Posterior vena cava (tissue), 2 donors: Measurements from ENCODE around the gene SLC35E1. TPM values are rescaled to one million over a fixed set of nuclear protein-coding genes. Genes with fewer than 3 reads are reported as not detected.

Source experiments
- DNase-seq: peaks from one replicate; pipeline ENCODE4 v3.0.0-alpha.2; 2020; ENCODE audit warnings: low spot score
- intact Hi-C, 2 donors: fragments of 100-400 bp; cut with DNase I; formaldehyde crosslinking; loops; one replicate each; pipeline versions ENCODE4 v1.14.1 to v1.14.2; 2022 to 2023
- long read RNA-seq, 2 donors: library from polyadenylated mRNA; unstranded; transcript quantifications; one replicate each; pipeline ENCODE4 v2.0.0, GENCODE V29; 2020 to 2021
- total RNA-seq, 2 donors: library from RNA; stranded (reverse); fragmentation: NEBNext Ultra II Directional; extraction: Animal tissue kit (Norgen Biotek cat#: 25700); gene quantifications; one replicate each; pipeline ENCODE4 v1.2.1, GENCODE V29; 2021
- donor health status: DM: yes; HTN: yes; CAD: no.
- donor health status: DM: yes; HTN: yes; CAD: no.

The SLC35E1 gene
- total RNA-seq = 10 to 100 TPM; 30.8 to 33.6 TPM
- long read RNA-seq, donor 1, full-length matches to known transcripts = 10 of 16 reads
- long read RNA-seq, donor 1, partial matches to known transcripts = 2 of 16 reads
- long read RNA-seq, donor 1, other reads (novel, unspliced or antisense) = 4 of 16 reads
- long read RNA-seq, donor 2, transcript SLC35E1-204 (2 exons, 511 nt) = major isoform, 6 of 27 reads
- long read RNA-seq, donor 2, partial matches to known transcripts = 13 of 27 reads
- long read RNA-seq, donor 2, other reads (novel, unspliced or antisense) = 8 of 27 reads

GRCh38 chr19:16572332-16573211 lies at the start of gene SLC35E1:
TSS of gene SLC35E1 (minus strand) at chr19:16572415. CDS start at chr19:16572364, 51 bp downstream.
- intact Hi-C loops = loop anchor here (10.0 kb wide), 1 partner anchor 52 kb away; the partner anchor contains the start of gene MED26 (in 2 of the 2)
- peak; percentile 99 for DNase-seq

- intact Hi-C loops = loop anchor here (10.0 kb wide), 1 partner anchor 46 kb away; the partner anchor contains the start of gene SLC35E1 (in 2 of the 2)
- no peak for DNase-seq
Measured at GRCh38 chr19:16621165-16621800, 49.1 kb upstream of the SLC35E1 start.

DNA sequence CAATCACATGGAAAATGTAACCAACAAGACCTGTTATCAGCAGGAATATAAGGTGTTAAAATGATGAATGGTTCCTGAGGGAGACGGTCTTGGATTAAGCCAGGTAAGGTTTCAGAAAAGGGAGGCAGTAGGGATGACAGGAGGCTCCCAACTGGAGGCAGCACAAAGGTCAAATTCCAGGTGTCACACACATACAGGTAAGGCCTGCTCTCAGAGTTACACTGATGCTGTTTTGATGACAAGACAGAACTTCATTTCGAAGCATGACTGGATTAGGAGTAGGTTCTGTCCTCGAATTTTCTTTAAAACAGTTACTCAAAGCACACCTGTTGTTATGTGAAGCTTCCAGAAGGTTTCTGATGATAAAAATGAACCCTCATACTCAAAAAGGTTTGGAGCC lies 48.4 kb upstream of the SLC35E1 start:
- intact Hi-C loops = loop anchor here (10.0 kb wide), 1 partner anchor 46 kb away; the partner anchor contains the start of gene SLC35E1 (in 2 of the 2)

GRCh38 chr19:16620018-16620417 lies 47.8 kb upstream of the SLC35E1 start:
- intact Hi-C loops = loop anchor here (10.0 kb wide), 1 partner anchor 45 kb away; the partner anchor contains the start of gene SLC35E1 (in 2 of the 2)
- DNase-seq = no peak

More for the DNA sequence above, 48.4 kb upstream of the SLC35E1 start:
- DNase-seq = no peak

DNA sequence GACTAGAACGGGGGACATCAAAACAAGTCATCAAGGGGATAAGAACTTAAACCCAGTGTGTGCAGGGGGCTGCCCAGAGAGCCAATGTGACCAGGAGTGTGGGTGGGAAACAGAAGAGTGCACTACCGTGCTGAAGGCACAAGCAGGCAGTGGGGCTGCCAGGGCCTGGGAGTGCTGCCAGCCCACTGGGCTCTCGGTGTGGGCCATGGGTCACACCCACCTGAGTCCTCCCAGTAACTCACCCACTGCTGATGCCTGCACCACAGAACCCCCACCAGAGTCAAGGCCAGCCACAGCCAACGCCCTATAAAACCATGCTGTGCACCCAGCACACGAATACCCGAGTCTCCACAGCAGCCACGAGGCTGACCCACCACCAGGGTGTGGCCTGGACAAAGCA lies 47.2 kb upstream of the SLC35E1 start:
- intact Hi-C loops = no loop called here
- no peak for DNase-seq

DNA sequence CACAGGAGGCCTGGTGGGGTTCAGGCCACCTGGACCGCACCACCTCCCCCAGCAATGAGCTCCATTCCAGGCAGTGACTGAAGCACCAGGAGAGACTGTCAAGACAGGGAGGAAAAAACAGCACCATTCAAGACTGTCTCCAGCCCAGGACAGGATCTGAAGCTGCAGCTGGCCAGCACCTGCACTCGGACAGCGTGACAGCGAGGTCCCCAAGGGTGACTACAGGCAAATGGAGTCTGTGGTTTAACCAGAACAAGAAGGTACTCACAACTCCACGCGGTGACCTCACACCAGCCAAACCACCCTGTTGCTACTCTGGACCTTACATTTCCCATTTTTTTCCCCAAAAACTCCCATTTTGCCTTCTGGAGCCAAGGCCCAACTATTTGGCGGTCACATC lies 46.0 kb upstream of the SLC35E1 start:
- DNase-seq = no peak
- intact Hi-C loops = no loop called here

DNA sequence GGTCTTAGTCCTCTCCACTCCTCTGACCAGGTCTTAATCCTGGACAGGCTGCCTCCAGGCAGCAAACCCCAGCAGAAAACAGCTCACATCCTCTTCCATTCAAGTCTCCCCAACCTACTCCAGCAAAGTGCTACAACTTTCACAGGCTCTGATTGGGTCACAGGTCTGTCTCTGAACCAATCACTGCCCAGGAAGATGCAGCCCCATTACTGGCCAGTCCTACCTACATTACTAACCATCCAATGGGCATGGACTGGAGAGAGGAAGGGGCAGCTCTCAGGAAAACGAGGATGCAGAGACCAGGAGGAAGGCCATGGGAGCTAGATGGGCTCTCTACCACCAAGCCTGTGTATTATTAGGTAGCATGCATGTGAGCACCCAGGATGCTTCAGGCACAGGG lies 43.6 kb upstream of the SLC35E1 start:
- DNase-seq = no peak
- intact Hi-C loops = no loop called here

DNA sequence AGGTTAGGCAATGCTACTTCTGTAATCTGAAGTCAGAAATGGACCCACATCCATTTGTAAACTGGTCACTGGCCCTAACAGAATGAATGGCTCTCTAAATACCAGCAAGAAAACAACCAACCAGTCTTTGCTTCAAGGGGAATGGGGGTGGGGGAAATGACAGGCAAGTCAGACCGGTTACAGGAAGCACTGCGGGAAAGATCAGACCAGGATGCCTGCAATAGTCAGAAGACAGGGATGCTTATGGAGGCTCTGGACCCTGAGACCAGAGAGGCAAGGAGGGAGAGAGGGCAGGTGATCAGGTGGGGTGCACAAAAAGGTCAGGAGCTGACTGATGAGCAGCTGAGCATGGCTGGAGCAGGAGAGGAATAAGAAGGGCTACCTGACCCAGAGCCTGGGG lies 42.7 kb upstream of the SLC35E1 start:
- intact Hi-C loops = no loop called here
- DNase-seq = no peak

DNA sequence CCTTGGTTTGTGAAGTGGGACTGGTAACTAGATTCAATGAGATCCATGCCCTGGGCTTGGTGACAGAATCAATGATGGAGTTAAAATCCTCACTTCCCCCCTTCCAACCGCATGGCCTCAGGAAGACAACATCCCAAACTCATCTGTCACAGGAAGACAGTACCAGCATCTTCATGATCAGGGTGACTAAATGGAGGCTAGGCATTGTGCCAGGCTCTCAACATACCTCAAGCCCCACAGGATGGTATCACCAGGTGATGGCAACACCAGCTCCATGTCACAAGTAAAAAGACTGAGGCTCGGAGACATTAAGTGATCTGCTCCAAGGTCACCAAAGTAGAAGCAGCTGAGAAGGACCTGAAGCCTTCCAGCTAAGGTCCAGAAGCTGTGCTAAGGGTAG lies 41.6 kb upstream of the SLC35E1 start:
- intact Hi-C loops = no loop called here
- DNase-seq = no peak

DNA sequence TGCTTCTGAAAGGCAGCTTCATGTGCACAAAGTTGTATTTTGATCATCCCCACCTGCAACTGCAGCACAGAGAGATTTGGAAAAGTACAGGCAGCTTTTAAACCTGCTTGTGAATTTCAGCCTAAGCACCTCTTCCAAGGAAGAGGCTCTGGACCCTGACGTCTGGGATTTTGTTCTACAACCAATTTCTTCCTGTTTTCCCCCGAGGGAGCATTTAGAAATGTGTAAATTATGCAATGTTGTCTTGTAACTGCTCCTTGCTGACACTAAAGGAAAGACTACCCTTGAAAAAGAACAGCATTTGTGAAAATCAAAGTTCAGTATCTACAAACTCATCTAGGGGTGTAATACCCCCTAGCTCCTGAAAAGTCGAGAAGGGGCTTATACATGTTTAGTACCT lies 40.4 kb upstream of the SLC35E1 start:
- intact Hi-C loops = no loop called here

DNA sequence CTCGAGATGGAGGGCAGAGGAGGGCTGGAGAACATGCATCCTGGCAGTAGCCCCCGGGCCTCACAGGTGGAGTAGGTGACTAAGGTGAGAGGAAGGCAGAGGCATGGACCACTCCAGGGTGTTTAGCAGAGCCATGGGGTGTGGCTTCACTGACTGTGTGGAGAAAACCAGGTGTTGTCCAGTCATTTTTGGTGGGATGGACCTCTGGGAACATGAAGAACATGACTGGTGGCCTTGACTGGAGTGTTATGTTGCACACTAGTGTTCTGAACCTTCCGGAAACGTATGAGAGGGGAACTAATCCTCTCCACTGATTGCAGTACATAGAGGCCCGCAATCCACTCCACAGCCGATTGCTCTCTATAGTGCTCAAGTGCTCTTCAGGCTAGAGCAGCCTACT lies 38.9 kb upstream of the SLC35E1 start:
- intact Hi-C loops = no loop called here
- DNase-seq = no peak

More for the DNA sequence above, 40.4 kb upstream of the SLC35E1 start:
- DNase-seq = no peak

DNA sequence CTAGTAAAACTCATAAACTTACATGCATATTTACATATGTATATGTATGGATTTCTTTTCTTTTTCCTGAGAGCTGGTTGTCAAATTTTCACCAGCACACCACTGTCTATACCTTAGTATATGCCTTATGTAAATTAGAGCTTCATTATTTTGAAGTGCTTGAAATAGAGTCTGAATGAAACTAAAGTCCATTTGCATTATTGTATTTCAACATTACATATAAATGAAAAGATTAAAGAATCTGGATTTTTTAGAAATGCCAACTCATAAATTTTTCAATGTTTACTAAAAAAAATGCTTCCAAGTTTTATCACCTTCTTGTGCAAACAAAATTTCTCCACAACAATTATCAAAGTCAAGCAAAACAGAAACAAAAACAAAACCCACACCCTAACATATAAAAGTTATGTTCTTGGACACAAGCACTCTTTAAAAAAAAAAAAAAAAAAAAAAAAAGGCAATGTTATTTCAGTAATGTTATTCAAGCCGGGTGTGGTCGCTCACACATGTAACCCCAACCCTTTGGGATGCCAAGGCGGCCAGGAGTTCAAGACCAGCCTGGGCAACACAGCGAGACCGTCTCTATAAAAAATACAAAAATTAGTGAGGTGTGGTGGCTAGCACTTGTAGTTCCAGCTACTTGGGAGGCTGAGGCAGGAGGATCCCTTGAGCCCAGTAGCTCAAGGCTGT lies 37.4 kb upstream of the SLC35E1 start:
- DNase-seq = no peak
- intact Hi-C loops = no loop called here

GRCh38 chr19:16608290-16608739 lies 36.1 kb upstream of the SLC35E1 start:
- intact Hi-C loops = no loop called here
- no peak for DNase-seq

GRCh38 chr19:16607819-16608218 lies 35.6 kb upstream of the SLC35E1 start:
- intact Hi-C loops = no loop called here
- DNase-seq = no peak

GRCh38 chr19:16605553-16605994 lies 33.4 kb upstream of the SLC35E1 start:
- intact Hi-C loops = no loop called here
- DNase-seq = no peak

DNA sequence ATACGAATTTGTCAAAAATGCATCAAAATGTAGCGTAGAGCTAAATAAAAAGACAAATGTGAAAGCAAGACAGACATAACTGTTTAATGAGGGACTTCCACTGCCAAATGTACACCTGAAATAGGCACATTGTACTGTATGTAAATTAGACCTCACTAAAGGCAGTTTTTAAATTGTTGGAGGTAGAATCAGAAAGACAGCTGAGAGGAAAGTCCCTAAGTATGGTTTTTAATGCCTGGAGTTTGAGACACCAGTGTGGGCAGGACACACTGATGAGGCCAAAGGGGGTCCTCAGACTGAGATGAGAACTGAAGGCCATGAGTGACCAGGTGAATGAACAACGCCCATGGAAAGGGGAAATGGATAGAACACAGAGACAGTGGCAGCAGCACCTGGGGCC lies 32.9 kb upstream of the SLC35E1 start:
- DNase-seq = no peak
- intact Hi-C loops = no loop called here

DNA sequence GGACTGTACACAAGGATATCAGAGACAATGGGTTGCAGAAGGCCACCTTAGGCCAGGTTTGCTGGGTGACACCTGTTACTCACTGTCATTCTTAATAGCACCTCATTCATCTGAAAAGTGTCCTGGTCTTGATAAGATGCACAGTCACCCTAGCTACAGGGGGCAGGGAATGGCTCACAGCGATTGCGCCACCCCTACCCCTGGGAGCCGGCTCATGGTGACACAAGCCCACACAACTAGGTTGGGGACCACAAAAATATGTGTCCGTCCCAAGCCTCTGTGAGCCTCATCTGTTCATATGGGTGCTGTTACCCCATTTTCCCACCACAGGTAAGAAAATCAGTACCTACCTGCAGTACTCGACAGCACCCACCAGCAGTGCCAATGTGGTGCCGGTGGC lies 32.4 kb upstream of the SLC35E1 start:
- no peak for DNase-seq
- intact Hi-C loops = no loop called here

DNA sequence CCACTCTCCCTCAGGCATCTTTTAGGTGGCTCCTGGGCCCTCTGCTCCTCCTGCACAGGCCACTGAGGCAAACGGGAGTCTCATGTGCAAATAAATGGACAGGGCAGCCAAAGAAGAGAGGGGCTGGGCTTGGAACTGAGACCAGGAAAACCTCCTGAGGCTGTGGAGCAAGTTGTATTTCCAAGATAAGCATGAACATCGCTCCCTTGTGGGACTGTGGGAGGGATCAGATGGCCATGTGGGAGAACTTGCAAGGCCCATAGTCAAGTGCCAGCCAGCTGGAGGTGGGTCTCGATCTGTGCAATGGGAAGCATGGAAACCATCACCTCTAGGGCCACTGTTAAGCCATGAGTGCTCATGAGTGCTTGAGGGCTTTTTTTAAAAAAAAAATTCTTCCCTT lies 30.9 kb upstream of the SLC35E1 start:
- intact Hi-C loops = no loop called here
- DNase-seq = no peak

DNA sequence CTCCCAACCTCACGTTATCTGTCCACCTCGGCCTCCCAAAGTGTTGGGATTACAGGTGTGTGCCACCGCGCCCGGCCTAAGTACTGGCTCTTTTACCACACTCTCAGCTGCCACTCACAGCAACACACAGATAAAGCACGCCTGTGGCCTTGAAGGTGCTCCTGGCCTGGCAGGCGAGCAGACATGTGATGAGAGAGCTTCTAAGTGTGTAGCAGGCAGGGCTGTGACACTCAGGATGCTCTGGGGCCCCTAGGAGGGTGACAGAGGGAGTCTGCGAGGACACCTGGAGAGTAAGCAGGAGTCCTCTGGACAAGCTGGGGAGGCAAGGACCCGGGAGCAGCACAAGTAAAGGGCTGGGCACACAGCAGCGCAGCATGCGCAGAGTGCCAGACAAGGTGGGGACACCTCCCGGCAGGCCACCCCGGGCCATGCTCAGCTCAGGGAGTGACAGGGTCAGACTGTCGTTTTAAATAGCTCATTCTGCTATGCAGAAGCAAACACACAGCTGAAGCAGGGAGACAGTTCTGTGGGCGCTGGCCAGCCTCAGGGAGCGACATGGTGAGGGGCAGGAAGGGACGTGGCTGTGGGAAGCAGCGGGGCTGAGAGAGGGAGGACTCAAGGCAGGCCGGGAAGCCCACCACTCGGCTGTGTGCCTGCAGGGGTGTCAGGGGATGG lies 29.3 kb upstream of the SLC35E1 start:
- no peak for DNase-seq
- intact Hi-C loops = no loop called here
